ENCODE measurements around the gene MDP1. TPM values are rescaled to one million over a fixed set of nuclear protein-coding genes. Genes with fewer than 3 reads are reported as not detected.
"Not testable (repeated sequence)": the region's sequence is repeated elsewhere in the genome, so short reads cannot be mapped to it uniquely, and the experiment has no call there.

MDP1 gene
- total RNA-seq, 4 donors from 2014 or later: 6.7 to 19.2 (median 13.9) TPM

- no peak for TF ChIP-seq CTCF (IDR thresholded peaks at IDR 0.05 in 4 of 5, conservative IDR thresholded peaks at IDR 0.05 in 1 of 5)
- no peak for TF ChIP-seq POLR2A (IDR thresholded peaks at IDR 0.05)
- Histone ChIP-seq H3K27ac (no peak overlapping the region), H3K9me3 (no peaks in the 10 kb centered on the region), H3K27me3 (no peaks in the 10 kb centered on the region), H3K36me3 (peaks cover 0 to 14% of the 10 kb centered on the region in 2 donors), H3K4me1 (peaks cover 9 to 11% of the 10 kb centered on the region in 2 donors), H3K4me3 (no peak overlapping the region)
- intact Hi-C loops (cut with DNase I; ENCODE audit: low total_unique reads): no loop called here
- ATAC-seq (no peak), DNase-seq (no peak)
- in situ Hi-C loops (cut with MboI; ENCODE audit: low sequenced_read_pairs in 4 of 4): no loop called here
Measured at GRCh38 chr14:24219521-24219920, 3.7 kb upstream of the MDP1 start.

GRCh38 chr14:24219080-24219479 lies 3.2 kb upstream of the MDP1 start:
- peaks cover 12 to 14% of the 10 kb centered on the region in 2 donors for H3K4me1 ChIP-seq
- no peaks in the 10 kb centered on the region for H3K9me3 ChIP-seq
- ATAC-seq (no peak), DNase-seq (no peak)
- H3K27ac ChIP-seq: no peak overlapping the region
- H3K4me3 ChIP-seq: no peak overlapping the region
- no peaks in the 10 kb centered on the region for H3K27me3 ChIP-seq
- in situ Hi-C loops (cut with MboI; ENCODE audit: low sequenced_read_pairs in 4 of 4): no loop called here
- TF ChIP-seq CTCF (IDR thresholded peaks at IDR 0.05 in 4 of 5, conservative IDR thresholded peaks at IDR 0.05 in 1 of 5): no peak
- TF ChIP-seq POLR2A (IDR thresholded peaks at IDR 0.05): no peak
- peaks cover 0 to 14% of the 10 kb centered on the region in 2 donors for H3K36me3 ChIP-seq
- intact Hi-C loops (cut with DNase I; ENCODE audit: low total_unique reads): no loop called here

- H3K9me3 ChIP-seq; H3K4me3 ChIP-seq; H3K27ac ChIP-seq; DNase-seq; ATAC-seq; H3K27me3 ChIP-seq; in situ Hi-C loops (cut with MboI; ENCODE audit: low sequenced_read_pairs in 4 of 4): not testable (repeated sequence)
- Histone ChIP-seq H3K36me3 (peaks cover 0 to 14% of the 10 kb centered on the region in 2 donors), H3K4me1 (peaks cover 28 to 29% of the 10 kb centered on the region in 2 donors)
- intact Hi-C loops (cut with DNase I; ENCODE audit: low total_unique reads): loop anchor here (1.0 kb wide), 1 partner anchor 25 kb away; the partner anchor contains the start of gene TINF2
Measured at GRCh38 chr14:24216876-24217275, 1.0 kb upstream of the MDP1 start.

GRCh38 chr14:24216345-24216699 lies 456 bp upstream of the MDP1 start:
- intact Hi-C loops (cut with DNase I; ENCODE audit: low total_unique reads): loop anchor here (1.0 kb wide), 1 partner anchor 26 kb away; the partner anchor contains the start of gene TINF2
- Histone ChIP-seq H3K27me3 (no peaks in the 10 kb centered on the region), H3K4me3 (peak overlapping the region in 3 of 4 donors; percentile 70 to 87 (median 77)), H3K36me3 (peaks cover 0 to 17% of the 10 kb centered on the region in 2 donors), H3K27ac (peak overlapping the region; percentile 83 to 94 (median 91)), H3K9me3 (no peaks in the 10 kb centered on the region), H3K4me1 (peaks cover 28 to 29% of the 10 kb centered on the region in 2 donors)
- no peak for TF ChIP-seq POLR2A (IDR thresholded peaks at IDR 0.05)
- TF ChIP-seq CTCF (IDR thresholded peaks at IDR 0.05 in 4 of 5, conservative IDR thresholded peaks at IDR 0.05 in 1 of 5): no peak
- ATAC-seq: no peak
- no peak for DNase-seq
- in situ Hi-C loops (cut with MboI; ENCODE audit: low sequenced_read_pairs in 4 of 4): no loop called here

- no peaks in the 10 kb centered on the region for H3K9me3 ChIP-seq
- peaks cover 28 to 29% of the 10 kb centered on the region in 2 donors for H3K4me1 ChIP-seq
- H3K36me3 ChIP-seq: peaks cover 0 to 40% of the 10 kb centered on the region in 2 donors
- peak overlapping the region; percentile 91 to 96 (median 94) for H3K27ac ChIP-seq
- H3K27me3 ChIP-seq: no peaks in the 10 kb centered on the region
- H3K4me3 ChIP-seq: peak overlapping the region; percentile 73 to 93 (median 87)
- ATAC-seq: no peak
- intact Hi-C loops (cut with DNase I; ENCODE audit: low total_unique reads): loop anchor here (2.0 kb wide), 1 partner anchor 19 kb away; the partner anchor contains the start of gene TM9SF1
- TF ChIP-seq CTCF (IDR thresholded peaks at IDR 0.05 in 4 of 5, conservative IDR thresholded peaks at IDR 0.05 in 1 of 5): no peak
- TF ChIP-seq POLR2A (IDR thresholded peaks at IDR 0.05): no peak
- DNase-seq: no peak
- in situ Hi-C loops (cut with MboI; ENCODE audit: low sequenced_read_pairs in 4 of 4): no loop called here
Measured at GRCh38 chr14:24213866-24214662, 1.8 kb downstream of the MDP1 start.

Measured in gastrocnemius medialis (tissue), 4 donors.